Left kidney (tissue), 2 donors: ENCODE measurements around the gene TPST1. TPM values are rescaled to one million over a fixed set of nuclear protein-coding genes. Genes with fewer than 3 reads are reported as not detected.
"Not testable (repeated sequence)": the region's sequence is repeated elsewhere in the genome, so short reads cannot be mapped to it uniquely, and the experiment has no call there.

Source experiments
- DNase-seq: peaks from one replicate; pipeline ENCODE4 v3.0.0-alpha.2; 2013
- polyA plus RNA-seq: library from polyadenylated mRNA; unstranded; fragments of 120-200 nt; gene quantifications from one replicate; pipeline ENCODE4 v1.2.1, GENCODE V29; 2013; ENCODE audit not compliant: insufficient read length

Gene TPST1
- polyA plus RNA-seq, 1 donor = 42.4 TPM

DNA sequence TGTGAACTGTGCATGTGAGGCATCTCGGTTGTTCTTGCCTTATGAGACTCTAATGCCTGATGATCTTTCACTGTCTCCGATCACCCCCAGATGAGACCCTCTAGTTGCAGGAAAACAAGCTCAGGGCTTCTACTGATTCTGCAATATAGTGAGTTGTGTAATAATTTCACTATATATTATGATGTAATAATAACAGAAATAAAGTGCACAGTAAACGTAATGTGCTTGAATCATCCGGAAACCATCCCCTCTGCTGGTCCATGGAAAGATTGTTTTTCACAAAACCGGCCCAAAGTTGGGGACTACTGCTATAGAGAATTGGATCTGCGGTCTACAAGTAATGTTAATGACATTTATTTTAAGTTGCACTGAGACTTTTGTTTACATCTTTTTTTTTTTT, 126.7 kb downstream of the TPST1 start:
- no peak for DNase-seq

DNA sequence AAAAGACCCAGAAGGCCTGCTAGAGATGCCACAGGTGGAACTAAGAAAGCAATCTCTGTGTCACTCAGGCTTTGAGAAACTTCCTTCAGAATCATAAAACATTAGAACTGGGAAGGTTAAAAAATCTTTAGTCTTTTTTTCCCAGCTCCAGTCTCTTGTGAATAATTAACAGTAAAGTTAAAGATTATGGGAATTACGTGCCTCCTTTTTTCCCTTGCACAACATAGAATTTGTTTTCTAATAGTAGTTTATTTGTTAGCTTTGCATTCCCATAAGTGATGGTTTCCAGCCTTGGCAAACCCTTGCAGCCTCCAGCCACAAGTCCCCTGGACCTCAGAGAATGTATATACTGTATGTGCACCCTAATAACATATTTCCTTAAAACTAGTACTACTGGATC, 128.3 kb downstream of the TPST1 start:
- DNase-seq = peak; percentile 41

DNA sequence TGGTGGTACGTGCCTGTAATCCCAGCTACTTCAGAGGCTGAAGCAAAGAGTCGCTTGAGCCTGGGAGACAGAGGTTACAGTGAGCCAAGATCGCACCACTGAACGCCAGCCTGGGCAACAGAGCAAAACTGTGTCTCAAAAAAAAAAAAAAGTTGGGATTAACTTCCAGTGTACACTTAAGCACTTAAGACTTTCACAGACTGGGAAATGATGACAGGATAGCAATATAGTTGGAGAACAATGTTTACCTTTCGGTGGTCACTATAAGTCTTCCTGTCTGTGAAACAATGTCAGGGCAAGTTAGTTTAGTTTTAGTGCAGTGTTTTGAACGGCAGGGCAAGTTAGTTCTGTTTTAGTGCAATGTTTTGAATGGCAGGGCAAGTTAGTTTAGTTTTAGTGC, 130.2 kb downstream of the TPST1 start:
- no peak for DNase-seq

DNA sequence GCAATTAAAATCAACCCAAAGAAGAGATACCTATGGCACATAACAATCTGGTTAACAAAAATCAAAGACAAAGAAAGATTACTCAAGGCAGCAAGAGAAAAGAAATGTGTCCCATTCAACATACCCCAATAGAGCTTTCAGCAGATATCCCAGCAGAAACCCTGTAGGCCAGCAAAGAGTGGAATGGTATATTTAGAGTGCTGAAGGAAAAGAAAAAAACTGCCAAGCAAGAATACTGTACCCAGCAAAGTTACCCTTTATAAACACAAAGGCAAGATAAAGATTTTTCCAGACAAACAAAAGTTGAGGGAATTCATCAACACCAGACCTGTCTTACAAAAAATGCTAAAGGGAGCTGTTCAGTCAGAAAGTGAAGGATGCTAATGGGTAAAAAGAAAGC, 131.6 kb downstream of the TPST1 start:
- DNase-seq = no peak

DNA sequence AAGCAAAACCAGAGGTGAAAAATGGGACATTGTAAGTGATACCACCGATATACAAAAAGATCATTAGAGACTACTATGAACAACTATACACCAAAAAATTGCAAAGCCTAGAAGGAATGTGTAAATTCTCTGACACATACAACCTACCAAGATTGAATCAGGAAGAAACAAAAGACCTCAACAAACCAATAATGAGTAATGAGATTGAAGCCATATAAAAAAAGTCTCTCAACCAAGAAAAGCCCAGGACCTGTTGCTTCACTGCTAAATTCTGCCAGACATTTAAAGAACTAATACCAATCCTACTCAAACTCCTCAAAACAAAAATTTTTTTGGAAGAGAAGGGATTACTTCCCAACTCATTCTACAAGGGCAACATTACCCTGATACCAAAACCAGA, 134.0 kb downstream of the TPST1 start:
- no peak for DNase-seq

DNA sequence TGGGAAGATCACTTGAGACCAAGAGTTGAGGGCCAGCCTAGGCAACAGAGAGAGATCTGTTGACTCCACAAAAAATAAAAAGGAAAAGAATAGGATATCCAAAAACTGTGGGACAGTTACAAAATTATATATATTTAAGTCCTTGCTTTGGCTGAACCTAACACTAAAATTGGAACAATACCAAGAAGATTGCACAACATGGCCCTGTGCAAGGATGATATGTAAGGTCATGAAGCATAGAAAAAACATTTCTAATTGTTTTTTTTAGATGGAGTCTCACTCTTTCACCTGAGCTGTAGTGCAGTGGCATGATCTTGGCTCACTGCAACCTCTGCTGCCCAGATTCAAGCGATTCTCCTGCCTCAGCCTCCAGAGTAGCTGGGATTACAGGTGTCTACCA, 139.0 kb downstream of the TPST1 start:
- no peak for DNase-seq

DNA sequence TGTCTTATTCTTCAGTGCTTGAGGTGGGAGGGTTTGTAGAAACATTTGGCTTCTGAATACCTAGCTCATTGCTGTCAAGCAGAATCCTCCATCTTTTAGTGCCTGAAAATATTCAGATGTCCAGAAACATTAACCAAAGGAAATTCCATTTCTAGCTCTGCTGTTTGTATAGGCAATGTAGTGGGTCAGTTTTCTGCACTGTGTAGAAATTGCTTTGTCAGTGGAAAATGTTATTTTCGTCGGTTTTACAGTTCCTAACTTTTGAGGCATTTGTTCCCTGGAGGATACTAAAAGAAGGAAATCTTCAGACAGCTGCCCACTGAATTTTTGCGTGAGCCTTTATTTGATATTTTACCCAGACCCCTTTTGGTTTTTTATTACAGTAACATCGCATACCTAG, 143.4 kb downstream of the TPST1 start:
- no peak for DNase-seq

DNA sequence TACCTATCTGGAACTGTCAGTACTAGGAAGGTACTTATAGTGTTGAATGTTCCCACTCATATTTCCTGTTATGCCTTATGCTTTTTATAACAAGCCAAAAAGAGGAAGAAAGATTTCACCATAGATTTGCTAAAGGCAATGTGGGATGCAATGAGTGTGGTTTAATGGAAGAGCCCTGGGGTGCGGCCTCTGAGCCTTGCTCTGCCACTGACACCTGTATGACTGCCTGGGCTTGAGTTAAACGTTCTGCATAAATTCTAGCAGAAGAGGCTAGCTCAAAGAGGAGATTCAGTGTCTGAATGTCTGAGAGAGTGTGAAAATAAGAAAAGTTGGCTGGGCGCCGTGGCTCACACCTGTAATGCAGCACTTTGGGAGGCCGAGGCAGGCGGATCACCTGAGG, 143.8 kb downstream of the TPST1 start:
- no peak for DNase-seq

DNA sequence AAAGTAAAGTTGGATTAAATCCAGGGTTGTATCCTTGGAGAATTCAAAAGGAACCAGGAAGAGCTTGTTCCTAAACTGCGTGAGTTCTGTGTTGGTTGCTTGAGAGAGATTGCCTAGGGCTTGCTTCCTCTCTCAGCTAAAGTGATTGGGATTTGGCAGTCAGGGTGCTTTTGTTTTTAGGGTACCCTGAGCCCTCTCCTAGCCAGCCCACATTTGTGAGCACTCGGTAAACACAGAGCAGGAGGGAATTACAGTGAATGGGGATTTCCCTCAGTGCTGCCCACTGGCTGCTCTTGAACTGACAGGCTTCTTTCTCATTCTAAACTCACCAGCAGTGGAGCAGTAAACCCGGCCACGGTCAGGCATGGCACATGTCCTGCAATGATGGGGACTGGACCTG, 146.9 kb downstream of the TPST1 start:
- DNase-seq = no peak

DNA sequence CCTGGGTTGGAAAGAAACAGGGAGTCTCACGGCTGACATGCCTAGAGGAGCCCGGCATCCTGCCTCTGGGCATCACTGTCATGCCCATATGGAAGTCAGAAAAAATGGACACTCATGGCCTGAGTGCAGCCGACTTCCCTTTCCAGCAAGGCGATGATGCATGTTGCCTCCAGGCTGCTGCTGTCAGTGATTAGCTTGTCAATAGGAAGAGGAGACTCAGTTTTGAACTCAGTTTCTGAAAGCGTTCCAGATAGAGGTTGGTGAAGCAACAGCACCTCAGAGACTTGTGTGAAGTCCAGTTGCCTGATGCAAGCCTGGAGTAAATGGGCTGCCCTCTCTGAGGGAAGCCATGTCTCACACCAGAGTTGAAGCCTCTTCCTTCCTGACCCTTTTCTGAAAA, 148.4 kb downstream of the TPST1 start:
- no peak for DNase-seq

DNA sequence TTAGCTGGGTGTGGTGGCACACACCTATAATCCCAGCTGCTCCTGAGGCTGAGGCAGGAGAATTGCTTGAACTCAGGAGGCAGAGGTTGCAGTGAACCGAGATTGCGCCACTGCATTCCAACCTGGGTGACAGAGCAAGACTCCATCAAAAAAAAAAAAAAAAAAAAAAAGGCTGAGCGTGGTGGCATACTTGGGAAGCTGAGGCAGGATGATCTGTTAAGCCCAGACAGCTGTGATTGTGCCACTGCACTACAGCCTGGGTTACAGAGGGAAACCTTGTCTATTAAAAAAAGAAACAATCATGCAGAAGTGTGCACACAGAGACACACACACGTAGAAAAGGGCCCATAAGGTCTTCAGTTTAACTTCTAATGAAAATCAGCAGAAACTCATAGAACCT, 150.6 kb downstream of the TPST1 start:
- DNase-seq = no peak

DNA sequence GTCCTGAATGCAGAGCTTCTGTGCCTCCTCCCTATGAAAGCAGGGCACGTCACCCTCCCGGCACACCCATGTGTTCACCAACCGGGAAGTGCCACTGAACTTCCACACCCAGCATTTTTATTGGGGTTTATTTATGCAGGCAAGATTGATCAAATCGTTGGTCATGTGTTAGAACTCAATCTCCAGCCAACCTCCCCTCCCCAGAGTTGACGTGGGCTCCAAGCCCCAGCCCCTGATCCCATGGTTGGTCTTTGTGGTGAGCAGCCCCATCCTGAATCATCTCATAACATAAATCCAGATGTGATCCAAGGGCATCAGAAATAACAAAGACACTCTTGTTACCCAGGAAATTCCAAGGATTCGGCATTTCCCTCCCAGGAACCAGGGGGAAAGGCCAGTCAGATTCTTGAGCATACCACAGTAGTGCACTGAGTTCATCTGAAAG, 151.2 kb downstream of the TPST1 start:
- no peak for DNase-seq

DNA sequence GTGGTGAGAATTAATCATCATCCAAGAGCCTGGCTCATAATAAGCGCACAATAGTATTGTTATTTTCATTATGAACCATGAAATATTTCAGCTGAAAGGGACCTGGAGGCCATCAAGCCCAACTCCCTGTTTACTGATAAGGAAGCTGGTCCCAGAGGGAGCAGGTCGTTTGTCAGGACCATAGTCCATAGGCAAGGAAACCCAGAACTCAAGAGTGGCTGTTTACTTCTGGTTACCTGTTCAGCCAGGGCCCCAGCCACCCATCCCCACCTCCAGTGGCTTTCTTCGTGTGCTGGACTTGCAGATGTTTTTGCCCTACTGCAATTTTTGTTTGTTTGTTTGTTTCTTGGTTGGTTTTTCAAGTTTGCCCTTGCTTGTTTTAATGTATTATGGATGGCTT, 152.0 kb downstream of the TPST1 start:
- no peak for DNase-seq

DNA sequence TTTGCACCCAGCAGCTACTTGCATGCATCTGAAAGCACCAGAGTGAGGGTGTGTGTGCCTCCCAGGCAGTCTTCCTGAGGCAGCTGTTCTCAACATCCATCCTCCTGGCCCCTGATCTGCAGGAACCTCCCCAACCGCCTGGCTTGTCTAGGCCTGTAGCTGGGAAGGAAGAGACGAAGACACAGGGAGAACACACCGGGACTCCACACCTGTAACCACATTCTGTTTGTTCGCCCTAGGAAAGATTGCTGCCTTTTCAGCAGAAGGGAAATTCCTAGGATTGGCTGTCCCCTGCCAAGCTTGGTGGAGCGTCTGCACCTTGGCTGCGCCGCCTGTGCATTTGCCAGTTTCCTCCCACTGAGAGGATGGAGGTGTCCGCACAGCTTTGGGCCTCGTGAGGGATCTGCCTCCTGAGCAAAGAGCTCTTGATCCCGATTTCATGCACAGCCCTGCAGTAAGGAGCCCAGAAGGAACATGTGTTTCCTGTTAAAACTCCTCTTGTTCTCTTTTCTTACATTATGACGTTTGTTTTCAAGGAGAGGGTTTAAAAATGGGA, 154.6 kb downstream of the TPST1 start:
- no peak for DNase-seq

DNA sequence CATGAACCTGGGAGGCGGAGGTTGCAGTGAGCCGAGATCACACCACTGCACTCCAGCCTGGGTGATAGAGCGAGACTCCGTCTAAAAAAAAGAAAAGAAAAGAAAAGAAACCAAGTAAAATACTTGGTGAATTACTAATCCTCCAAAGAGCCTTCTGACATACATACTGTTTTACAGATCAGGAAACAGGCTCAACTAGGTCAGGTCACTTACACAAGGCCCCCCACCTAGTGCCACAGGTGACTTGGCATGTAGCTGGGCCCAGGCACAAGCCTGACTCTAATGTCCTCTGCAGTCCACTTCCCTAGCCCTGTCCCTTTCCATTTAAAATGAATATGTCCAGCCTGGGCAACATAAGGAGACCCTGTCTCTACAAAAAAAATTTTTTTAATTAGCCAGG, 157.0 kb downstream of the TPST1 start:
- no peak for DNase-seq

DNA sequence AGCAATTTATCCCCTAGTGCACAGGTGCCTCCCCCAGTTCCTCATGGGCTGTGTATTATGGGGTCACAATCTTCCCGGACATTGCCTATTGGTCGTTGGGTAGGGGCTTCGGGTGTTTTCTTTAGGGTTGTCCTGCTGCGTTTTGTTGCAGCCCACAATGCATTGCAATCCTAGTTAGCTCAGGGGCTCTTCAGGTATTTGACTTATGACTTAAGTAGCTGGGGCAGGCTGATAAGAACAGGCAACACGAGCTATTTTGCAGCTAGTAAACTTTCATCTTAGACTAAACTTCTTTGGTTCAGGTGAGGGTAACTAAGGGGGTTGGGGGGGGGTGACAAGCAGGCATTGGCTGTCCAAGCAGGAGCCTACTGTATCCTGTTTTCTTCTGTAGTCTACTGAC, 158.5 kb downstream of the TPST1 start:
- no peak for DNase-seq

DNA sequence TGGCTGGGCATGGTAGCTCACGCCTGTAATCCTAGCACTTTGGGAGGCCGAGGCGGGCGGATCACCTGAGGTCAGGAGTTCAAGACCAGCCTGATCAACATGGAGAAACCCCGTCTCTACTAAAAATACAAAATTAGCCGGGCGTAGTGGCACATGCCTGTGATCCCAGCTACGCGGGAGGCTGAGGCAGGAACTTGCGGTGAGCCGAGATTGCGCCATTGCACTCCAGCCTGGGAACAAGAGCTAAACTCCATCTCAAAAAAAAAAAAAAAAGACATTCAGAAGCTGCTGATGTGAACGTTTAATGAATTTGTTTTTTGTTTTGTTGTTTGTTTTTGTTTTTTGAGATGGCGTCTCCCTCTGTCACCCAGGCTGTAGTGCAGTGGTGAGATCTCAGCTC, 159.9 kb downstream of the TPST1 start:
- DNase-seq = not testable (repeated sequence)

DNA sequence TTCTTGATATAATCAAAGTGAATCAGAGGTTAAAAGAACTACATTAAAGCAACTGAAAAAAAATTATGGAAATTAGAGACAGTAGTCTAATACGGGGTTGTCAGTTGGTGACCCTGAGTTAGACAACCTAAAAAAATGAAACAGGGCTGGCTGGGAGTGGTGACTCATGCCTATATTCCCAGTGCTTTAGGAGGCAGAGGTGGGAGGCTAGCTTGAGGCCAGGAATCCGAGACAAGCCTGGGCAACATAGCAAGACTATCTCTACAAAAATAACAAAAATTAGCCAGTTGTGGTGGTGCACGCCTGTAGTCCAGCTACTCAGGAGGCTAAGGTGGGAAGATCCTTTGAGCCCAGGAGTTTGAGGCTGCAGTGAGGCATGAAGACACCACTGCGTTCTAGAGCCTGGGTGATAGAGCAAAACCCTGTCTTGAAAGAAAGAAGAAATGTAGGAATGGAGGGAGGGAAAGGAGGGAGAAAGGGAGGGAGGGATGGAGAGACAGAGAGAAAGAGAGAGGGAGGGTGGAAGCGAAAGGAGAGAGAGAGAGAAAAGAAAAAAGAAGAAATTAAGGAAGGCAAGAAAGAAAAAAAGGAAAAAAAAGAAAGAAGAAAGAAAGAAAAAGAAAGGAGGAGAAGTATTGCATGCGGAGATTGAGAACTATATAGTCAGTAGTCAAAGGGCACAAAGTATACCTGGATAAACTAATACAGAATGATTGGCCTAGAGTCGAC, 166.1 kb downstream of the TPST1 start:
- DNase-seq = no peak

DNA sequence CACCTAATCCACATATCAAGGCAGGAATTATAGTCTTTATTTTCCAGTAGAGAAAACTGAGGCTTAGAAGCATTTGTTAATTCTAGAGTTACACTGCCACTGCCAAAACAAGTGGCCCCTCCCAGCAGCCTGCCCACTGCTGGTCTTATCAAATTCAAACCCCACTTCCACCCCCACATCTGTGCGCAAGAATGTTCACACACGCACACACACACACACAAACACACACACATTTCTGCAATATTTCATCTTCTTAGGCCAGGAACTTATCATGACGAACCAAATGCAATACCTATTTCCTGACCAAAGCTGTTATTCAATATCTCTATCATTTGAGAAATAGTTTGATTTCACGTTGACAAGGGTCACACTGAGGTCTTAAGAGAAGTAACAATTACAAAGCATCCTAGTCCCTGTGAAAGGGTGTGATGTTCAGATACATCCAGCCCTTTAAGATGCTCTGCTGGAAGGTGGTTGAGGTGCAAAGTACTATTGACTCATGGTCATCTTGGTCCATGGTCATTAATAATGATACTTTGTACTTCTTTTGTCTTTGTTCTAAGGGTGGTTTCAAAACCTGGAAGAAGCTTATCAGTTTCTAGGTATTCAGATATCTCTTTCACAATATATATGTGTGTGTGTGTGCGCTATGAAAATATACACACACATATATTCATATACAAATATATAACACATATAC, 169.2 kb downstream of the TPST1 start:
- not testable (repeated sequence) for DNase-seq

DNA sequence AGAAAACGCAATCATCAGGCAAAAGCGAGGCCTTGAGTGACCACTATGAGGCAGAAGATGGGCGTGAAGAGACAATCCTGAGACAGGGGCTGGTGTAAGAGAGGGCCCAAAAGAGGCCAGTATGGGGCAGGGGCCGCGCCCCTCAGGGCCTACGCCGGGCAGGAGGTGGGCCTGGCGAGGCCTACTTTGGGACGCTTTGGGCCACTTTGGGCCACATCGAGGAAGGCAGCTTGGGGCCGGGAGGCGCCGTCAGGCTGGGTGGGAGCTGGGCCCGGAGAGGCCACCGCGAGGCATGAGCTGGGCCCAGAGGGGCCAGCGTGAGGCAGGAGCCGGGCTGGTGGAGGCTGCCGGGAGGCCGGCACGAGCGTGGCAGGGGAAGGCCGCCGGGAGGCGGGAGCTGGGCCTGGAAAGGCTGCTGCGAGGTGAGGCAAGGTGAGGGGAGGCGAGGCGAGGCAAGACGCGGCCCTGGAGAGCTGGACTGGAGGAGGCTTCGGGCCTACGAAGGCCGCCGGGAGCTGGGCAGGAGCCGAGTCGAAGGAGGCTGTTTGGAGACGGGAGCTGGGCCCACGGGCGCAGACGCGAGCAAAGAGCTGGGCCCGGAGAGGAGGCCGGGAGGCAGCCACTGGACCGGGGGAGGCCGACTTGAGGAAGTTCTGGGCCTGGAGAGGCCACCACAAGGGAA, 171.3 kb downstream of the TPST1 start:
- no peak for DNase-seq

DNA sequence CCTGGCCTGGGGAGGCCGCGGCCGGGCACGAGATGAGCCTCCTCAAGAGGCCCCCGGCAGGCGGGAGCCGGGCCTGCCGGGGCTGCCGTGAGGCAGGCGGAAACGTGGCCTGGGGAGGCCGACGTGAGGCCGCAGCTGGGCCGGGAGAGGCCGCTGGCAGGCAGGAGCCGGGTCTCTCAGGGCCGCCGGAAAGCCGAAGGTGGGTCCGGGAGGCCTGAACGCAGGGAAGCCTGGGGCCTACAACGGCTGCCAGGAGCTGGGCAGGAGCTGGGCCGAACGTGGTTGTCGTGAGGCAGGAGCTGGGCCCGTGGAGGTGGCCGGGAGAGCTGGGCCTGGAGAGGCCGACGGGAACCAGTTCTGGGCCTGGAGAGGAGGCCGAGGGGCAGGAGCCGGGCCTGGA, 171.9 kb downstream of the TPST1 start:
- DNase-seq = no peak

DNA sequence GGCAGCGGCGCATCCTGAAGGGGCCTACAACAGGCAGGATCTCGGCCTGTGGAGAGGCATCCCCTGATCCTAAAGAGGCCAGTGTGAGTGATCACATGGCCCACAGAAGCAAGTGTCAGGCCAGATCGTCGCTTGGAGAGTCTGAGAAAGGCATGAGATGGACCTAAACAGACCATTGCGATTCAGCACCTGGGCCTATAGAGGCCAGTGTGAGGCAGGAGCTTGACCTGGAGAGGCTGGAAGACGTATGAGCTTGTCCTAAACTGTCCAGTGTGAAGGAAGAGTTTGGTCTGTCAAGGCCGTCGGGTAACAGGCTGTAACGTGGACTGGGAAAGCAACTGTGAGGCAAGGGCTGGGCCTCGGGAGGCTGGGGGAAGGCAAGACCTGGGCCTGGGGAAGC, 172.6 kb downstream of the TPST1 start:
- no peak for DNase-seq

DNA sequence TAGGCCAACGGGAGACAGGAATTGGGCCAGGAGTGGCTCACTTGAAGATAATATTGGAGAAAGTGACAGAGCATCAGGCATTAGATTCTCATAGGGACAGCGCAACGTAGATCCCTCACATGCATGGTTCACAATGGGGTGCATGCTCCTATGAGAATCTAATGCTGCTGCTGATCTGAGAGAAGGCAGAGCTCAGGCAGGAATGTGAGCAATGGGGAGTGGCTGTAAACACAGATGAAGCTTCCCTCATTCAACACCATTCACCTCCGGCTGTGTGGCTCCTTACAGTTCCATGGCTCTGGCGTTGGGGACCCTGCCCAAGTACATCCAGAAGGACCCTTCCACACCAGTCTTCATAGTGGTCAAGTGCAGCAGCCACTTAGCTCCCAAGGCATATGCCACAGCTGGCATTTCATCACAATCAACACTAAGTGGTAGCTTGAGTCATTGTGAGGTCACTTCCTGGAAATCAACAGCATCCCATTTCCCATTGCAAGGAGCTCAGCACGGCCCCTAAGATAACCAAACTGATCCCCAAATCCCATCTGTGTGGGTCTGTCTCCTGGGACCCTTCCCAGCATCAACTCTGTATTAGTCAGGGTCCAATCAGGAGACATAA, 174.5 kb downstream of the TPST1 start:
- no peak for DNase-seq
